Measurements from ENCODE around the gene ETV5. TPM values are rescaled to one million over a fixed set of nuclear protein-coding genes. Genes with fewer than 3 reads are reported as not detected.

Gene ETV5
- total and polyA plus RNA-seq, 7 experiments from 2014 or later, result 0.56 to 2.3 (median 0.97) TPM; not detected in 3

DNA sequence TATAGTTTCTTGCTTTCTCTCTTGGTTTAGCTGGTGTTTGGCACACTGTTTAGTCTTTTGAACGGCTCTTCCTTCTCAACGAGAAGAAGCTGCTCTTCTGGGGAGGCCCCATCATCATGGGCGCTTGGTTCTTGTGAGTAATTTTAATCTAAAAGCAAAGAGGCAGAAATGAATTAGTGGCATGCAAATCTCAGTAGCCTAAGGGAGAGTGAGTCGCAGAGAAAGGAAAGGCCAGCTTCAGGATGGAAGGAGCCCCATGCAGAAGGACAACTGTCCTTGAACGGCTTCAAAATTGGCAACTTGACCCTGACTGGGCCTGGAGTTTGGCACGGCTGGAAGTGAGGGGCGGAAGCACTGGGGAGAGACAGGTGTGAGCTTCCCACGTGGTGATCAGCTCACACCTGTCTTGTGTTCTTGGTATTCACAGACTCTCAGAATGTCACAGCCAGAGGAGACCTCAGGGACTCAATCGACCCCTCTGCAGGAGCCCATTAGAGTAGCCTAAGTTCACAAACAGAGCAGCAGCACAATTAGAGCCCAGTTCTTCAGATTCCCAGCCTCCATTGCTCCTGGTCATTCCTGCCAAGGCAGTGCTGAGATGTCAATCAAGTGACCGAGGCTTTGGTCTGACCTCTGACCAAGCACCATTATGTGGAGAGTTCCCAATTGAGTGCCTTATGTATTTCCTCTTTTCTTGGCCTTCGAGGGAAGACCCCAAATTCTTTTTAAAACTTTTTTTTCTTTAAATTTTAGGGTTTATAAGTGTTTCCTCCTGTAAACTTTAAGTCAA lies 41.3 kb upstream of the ETV5 start:
- CTCF ChIA-PET, result no interaction called here
- peaks cover 7 to 15% (median 9%) of the 10 kb centered on the region in 7 donors for H3K4me1 Mint-ChIP-seq
- intact Hi-C loops (cut with micrococcal nuclease), result loop anchor here in 1 of 2 donors (5.0 kb wide), 1 partner anchor 43 kb away; the partner anchor contains the start of gene ETV5
- H3K27ac Mint-ChIP-seq, result no peak overlapping the region
- no peaks in the 10 kb centered on the region for H3K9me3 ChIP-seq (ENCODE audit: control insufficient read depth in 2 of 3, low read length in 3 of 3)
- H3K9me3 Mint-ChIP-seq, result peaks cover 0 to 3% (median 0%) of the 10 kb centered on the region in 11 donors
- no peak overlapping the region for H3K4me3 ChIP-seq (ENCODE audit: low read length)
- DNase-seq (no peak), ATAC-seq (no peak)
- POLR2A ChIA-PET, result no interaction called here
- no peak overlapping the region for H3K4me3 Mint-ChIP-seq
- H3K36me3 ChIP-seq (ENCODE audit: control insufficient read depth in 2 of 3, insufficient read depth in 3 of 3, low read length in 3 of 3), result no peaks in the 10 kb centered on the region
- H3K27ac ChIP-seq (ENCODE audit: low read depth, low read length), result no peak overlapping the region
- peaks cover 0 to 5% of the 10 kb centered on the region in 2 donors for H3K27me3 ChIP-seq (ENCODE audit: control insufficient read depth in 2 of 2, insufficient read depth in 2 of 2, low read length in 2 of 2)
- H3K36me3 Mint-ChIP-seq, result no peaks in the 10 kb centered on the region
- H3K27me3 Mint-ChIP-seq, result peaks cover 30 to 59% (median 37%) of the 10 kb centered on the region in 5 donors
- no peaks in the 10 kb centered on the region for H3K4me1 ChIP-seq (ENCODE audit: control insufficient read depth in 2 of 2, insufficient read depth in 2 of 2, low read length in 2 of 2)

DNA sequence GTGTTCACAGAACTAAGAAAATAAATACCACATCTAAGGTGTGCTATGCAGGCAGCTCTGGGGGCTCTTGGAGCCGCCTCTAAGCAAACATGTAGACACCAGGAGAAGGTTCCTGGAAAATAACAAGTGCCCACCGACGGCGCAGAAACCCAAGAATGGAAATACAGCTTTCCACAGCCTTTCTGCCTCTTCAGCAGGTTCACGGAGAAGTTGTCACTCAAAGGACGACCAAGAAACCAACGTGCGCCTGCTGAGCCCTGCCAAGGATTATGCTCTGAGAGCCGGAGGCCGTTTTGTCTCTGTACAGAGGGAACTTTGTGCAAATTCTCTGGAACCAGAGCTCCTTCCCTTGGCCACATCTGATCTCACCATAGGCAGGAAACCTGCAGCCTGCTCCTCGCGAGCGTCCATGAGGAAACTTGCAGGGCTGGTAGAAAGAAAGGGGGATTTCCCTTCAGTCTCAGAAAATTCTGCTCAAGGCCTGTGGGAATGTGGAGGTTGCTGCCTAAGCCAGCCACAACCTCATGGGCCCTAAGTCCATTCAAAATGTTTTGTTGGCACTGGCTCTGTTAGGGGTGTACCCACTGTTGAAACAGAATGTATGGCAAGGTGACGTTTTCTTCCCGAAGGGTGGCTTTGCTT lies 40.6 kb upstream of the ETV5 start:
- Mint-ChIP-seq H3K4me1 (peaks cover 7 to 15% (median 9%) of the 10 kb centered on the region in 7 donors), H3K36me3 (no peaks in the 10 kb centered on the region), H3K9me3 (peaks cover 0 to 3% (median 0%) of the 10 kb centered on the region in 11 donors), H3K4me3 (no peak overlapping the region), H3K27me3 (peaks cover 36 to 64% (median 44%) of the 10 kb centered on the region in 5 donors), H3K27ac (no peak overlapping the region)
- Histone ChIP-seq H3K27ac (ENCODE audit: low read depth, low read length) (no peak overlapping the region), H3K27me3 (ENCODE audit: control insufficient read depth in 2 of 2, insufficient read depth in 2 of 2, low read length in 2 of 2) (peaks cover 0 to 5% of the 10 kb centered on the region in 2 donors), H3K4me1 (ENCODE audit: control insufficient read depth in 2 of 2, insufficient read depth in 2 of 2, low read length in 2 of 2) (no peaks in the 10 kb centered on the region), H3K36me3 (ENCODE audit: control insufficient read depth in 2 of 3, insufficient read depth in 3 of 3, low read length in 3 of 3) (no peaks in the 10 kb centered on the region), H3K9me3 (ENCODE audit: control insufficient read depth in 2 of 3, low read length in 3 of 3) (no peaks in the 10 kb centered on the region), H3K4me3 (ENCODE audit: low read length) (no peak overlapping the region)
- no peak for ATAC-seq
- no peak for DNase-seq
- ChIA-PET CTCF (no interaction called here), POLR2A (no interaction called here)
- intact Hi-C loops (cut with micrococcal nuclease), result no loop called here

GRCh38 chr3:186144257-186144656 lies 35.4 kb upstream of the ETV5 start:
- ChIA-PET CTCF (no interaction called here), POLR2A (no interaction called here)
- DNase-seq (no peak), ATAC-seq (no peak)
- intact Hi-C loops (cut with micrococcal nuclease), result no loop called here
- no peak overlapping the region for H3K27ac ChIP-seq (ENCODE audit: low read depth, low read length)
- no peaks in the 10 kb centered on the region for H3K36me3 ChIP-seq (ENCODE audit: control insufficient read depth in 2 of 3, insufficient read depth in 3 of 3, low read length in 3 of 3)
- Mint-ChIP-seq H3K9me3 (peaks cover 0 to 2% (median 0%) of the 10 kb centered on the region in 11 donors), H3K27ac (no peak overlapping the region), H3K4me1 (peaks cover 0 to 3% (median 0%) of the 10 kb centered on the region in 7 donors), H3K27me3 (peaks cover 18 to 58% (median 20%) of the 10 kb centered on the region in 5 donors), H3K4me3 (no peak overlapping the region), H3K36me3 (no peaks in the 10 kb centered on the region)
- H3K4me3 ChIP-seq (ENCODE audit: low read length), result no peak overlapping the region
- H3K4me1 ChIP-seq (ENCODE audit: control insufficient read depth in 2 of 2, insufficient read depth in 2 of 2, low read length in 2 of 2), result no peaks in the 10 kb centered on the region
- no peaks in the 10 kb centered on the region for H3K9me3 ChIP-seq (ENCODE audit: control insufficient read depth in 2 of 3, low read length in 3 of 3)
- H3K27me3 ChIP-seq (ENCODE audit: control insufficient read depth in 2 of 2, insufficient read depth in 2 of 2, low read length in 2 of 2), result no peaks in the 10 kb centered on the region

- H3K9me3 ChIP-seq (ENCODE audit: control insufficient read depth in 2 of 3, low read length in 3 of 3), result no peaks in the 10 kb centered on the region
- Mint-ChIP-seq H3K27ac (no peak overlapping the region), H3K4me3 (no peak overlapping the region), H3K36me3 (no peaks in the 10 kb centered on the region), H3K27me3 (peaks cover 18 to 58% (median 20%) of the 10 kb centered on the region in 5 donors), H3K4me1 (peaks cover 0 to 3% (median 0%) of the 10 kb centered on the region in 7 donors), H3K9me3 (peaks cover 0 to 4% (median 0%) of the 10 kb centered on the region in 11 donors)
- H3K36me3 ChIP-seq (ENCODE audit: control insufficient read depth in 2 of 3, insufficient read depth in 3 of 3, low read length in 3 of 3), result no peaks in the 10 kb centered on the region
- H3K4me1 ChIP-seq (ENCODE audit: control insufficient read depth in 2 of 2, insufficient read depth in 2 of 2, low read length in 2 of 2), result no peaks in the 10 kb centered on the region
- no peaks in the 10 kb centered on the region for H3K27me3 ChIP-seq (ENCODE audit: control insufficient read depth in 2 of 2, insufficient read depth in 2 of 2, low read length in 2 of 2)
- H3K27ac ChIP-seq (ENCODE audit: low read depth, low read length), result no peak overlapping the region
- ATAC-seq, result no peak
- DNase-seq, result no peak
- intact Hi-C loops (cut with micrococcal nuclease), result no loop called here
- POLR2A ChIA-PET, result no interaction called here
- CTCF ChIA-PET, result no interaction called here
- H3K4me3 ChIP-seq (ENCODE audit: low read length), result no peak overlapping the region
Measured at GRCh38 chr3:186143250-186143649, 34.4 kb upstream of the ETV5 start.

DNA sequence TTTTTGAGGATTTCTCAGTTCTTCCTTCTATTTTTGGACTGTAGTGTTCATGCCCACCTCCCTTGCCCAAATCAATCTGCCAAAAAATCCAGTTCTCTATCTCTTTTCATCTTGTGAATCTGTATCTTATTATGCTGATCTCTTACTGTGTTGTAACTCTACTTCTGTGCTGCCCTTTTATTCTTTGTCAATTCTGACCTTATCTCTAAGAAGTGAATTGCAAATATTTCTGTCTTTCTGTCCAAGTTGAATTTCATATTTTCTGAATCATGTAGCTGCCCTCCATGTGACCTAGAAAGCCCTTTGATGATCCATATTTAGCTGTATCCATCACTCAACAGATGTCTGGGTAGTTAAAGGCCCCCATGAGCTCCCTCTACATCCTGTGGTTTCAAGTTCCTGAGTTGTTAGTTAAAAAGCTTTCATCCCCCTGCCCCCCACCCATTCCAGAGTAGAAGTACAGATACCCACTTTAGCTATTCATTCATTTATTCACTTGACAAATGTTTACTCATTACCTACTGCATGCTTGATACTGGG lies 33.6 kb upstream of the ETV5 start:
- Histone ChIP-seq H3K4me3 (ENCODE audit: low read length) (no peak overlapping the region), H3K9me3 (ENCODE audit: control insufficient read depth in 2 of 3, low read length in 3 of 3) (no peaks in the 10 kb centered on the region), H3K27me3 (ENCODE audit: control insufficient read depth in 2 of 2, insufficient read depth in 2 of 2, low read length in 2 of 2) (no peaks in the 10 kb centered on the region), H3K4me1 (ENCODE audit: control insufficient read depth in 2 of 2, insufficient read depth in 2 of 2, low read length in 2 of 2) (no peaks in the 10 kb centered on the region), H3K27ac (ENCODE audit: low read depth, low read length) (no peak overlapping the region), H3K36me3 (ENCODE audit: control insufficient read depth in 2 of 3, insufficient read depth in 3 of 3, low read length in 3 of 3) (no peaks in the 10 kb centered on the region)
- no peak for DNase-seq
- Mint-ChIP-seq H3K27me3 (peaks cover 18 to 52% (median 24%) of the 10 kb centered on the region in 5 donors), H3K36me3 (no peaks in the 10 kb centered on the region), H3K9me3 (peaks cover 0 to 4% (median 0%) of the 10 kb centered on the region in 11 donors), H3K4me3 (no peak overlapping the region), H3K27ac (no peak overlapping the region), H3K4me1 (peaks cover 0 to 3% (median 0%) of the 10 kb centered on the region in 7 donors)
- intact Hi-C loops (cut with micrococcal nuclease), result no loop called here
- ChIA-PET CTCF (interaction anchor here (0.6 kb wide), 1 partner anchor 357 kb away, joined by 3 read pairs; no protein-coding TSS in a partner anchor), POLR2A (no interaction called here)
- ATAC-seq, result no peak

GRCh38 chr3:186141790-186142189 lies 32.9 kb upstream of the ETV5 start:
- Histone ChIP-seq H3K4me1 (ENCODE audit: control insufficient read depth in 2 of 2, insufficient read depth in 2 of 2, low read length in 2 of 2) (no peaks in the 10 kb centered on the region), H3K4me3 (ENCODE audit: low read length) (no peak overlapping the region), H3K27ac (ENCODE audit: low read depth, low read length) (no peak overlapping the region), H3K9me3 (ENCODE audit: control insufficient read depth in 2 of 3, low read length in 3 of 3) (no peaks in the 10 kb centered on the region), H3K36me3 (ENCODE audit: control insufficient read depth in 2 of 3, insufficient read depth in 3 of 3, low read length in 3 of 3) (no peaks in the 10 kb centered on the region), H3K27me3 (ENCODE audit: control insufficient read depth in 2 of 2, insufficient read depth in 2 of 2, low read length in 2 of 2) (no peaks in the 10 kb centered on the region)
- H3K9me3 Mint-ChIP-seq, result peaks cover 0 to 4% (median 0%) of the 10 kb centered on the region in 11 donors
- intact Hi-C loops (cut with micrococcal nuclease), result no loop called here
- POLR2A ChIA-PET, result no interaction called here
- CTCF ChIA-PET, result no interaction called here
- DNase-seq, result no peak
- H3K4me3 Mint-ChIP-seq, result no peak overlapping the region
- H3K27ac Mint-ChIP-seq, result no peak overlapping the region
- H3K4me1 Mint-ChIP-seq, result peaks cover 0 to 3% (median 0%) of the 10 kb centered on the region in 7 donors
- H3K36me3 Mint-ChIP-seq, result no peaks in the 10 kb centered on the region
- peaks cover 18 to 48% (median 24%) of the 10 kb centered on the region in 5 donors for H3K27me3 Mint-ChIP-seq
- ATAC-seq, result no peak
